K562 (cell line): ENCODE results near the gene ARL16. TPM values are rescaled to one million over a fixed set of nuclear protein-coding genes. Genes with fewer than 3 reads are reported as not detected.

Experiments used
- CBX2 ChIP-seq: fragments of 200-600 bp; sonication (generic); IDR thresholded peaks from one replicate; pipeline ENCODE4 v1.6.1; 2012; ENCODE audit warnings: mild to moderate bottlenecking, low read length, inconsistent platforms; ENCODE audit not compliant: insufficient read depth, poor library complexity, severe bottlenecking
- HMGXB4 ChIP-seq: sonication (generic); formaldehyde crosslinking; IDR thresholded peaks from 2 replicates; pipeline ENCODE4 v1.8.1; 2023; ENCODE audit warnings: mild to moderate bottlenecking, missing genetic modification reagents
- RERE ChIP-seq: sonication (generic); formaldehyde crosslinking; IDR thresholded peaks from 2 replicates; pipeline ENCODE4 v1.8.0; 2023; ENCODE audit warnings: missing genetic modification reagents, mild to moderate bottlenecking, borderline replicate concordance
- STAT6 ChIP-seq: sonication (generic); formaldehyde crosslinking; IDR thresholded peaks from 2 replicates; pipeline ENCODE4 v1.8.1; 2023; ENCODE audit warnings: mild to moderate bottlenecking, missing genetic modification reagents
- TBL1XR1 ChIP-seq, 2 experiments: IDR thresholded peaks; 2 replicates each; pipeline ENCODE4 v1.6.1; 2012; ENCODE audit warnings: improper control_type of control experiment in 2 of 2, low read length in 2 of 2, mild to moderate bottlenecking in 1 of 2
- THRA ChIP-seq: fragments of 450-650 bp; IDR thresholded peaks from 2 replicates; pipeline ENCODE4 v1.6.1; 2017; ENCODE audit warnings: mild to moderate bottlenecking, moderate library complexity
- ZNF175 ChIP-seq: fragments of 200-800 bp; sonication (Bioruptor generic); IDR thresholded peaks from 2 replicates; pipeline ENCODE4 v1.6.1; 2016; ENCODE audit warnings: low read depth, mild to moderate bottlenecking, missing genetic modification characterization, missing compliant biosample characterization
- ZNF316 ChIP-seq: fragments of 450-650 bp; IDR thresholded peaks from 2 replicates; pipeline ENCODE4 v1.6.1; 2016
- ZNF740 ChIP-seq, 3 experiments: fragments of 200-800 bp in 1 of 3; sonication (Bioruptor generic) in 1 of 3; sonication (generic) in 1 of 3; formaldehyde crosslinking in 1 of 3; IDR thresholded peaks; 2 replicates each; pipeline versions ENCODE4 v1.6.1 to v1.8.0; 2016 to 2022; ENCODE audit warnings: mild to moderate bottlenecking in 2 of 3, missing compliant biosample characterization in 2 of 3, missing genetic modification characterization in 2 of 3, missing genetic modification reagents in 1 of 3
- polyA plus RNA-seq, 8 experiments: library from polyadenylated mRNA; depleted of rRNA in 4 of 8; stranded (reverse) in 5 of 8; unstranded in 3 of 8; fragments of >200 nt; fragmentation: Nextera tagmentation in 2 of 8; fragmentation: Illumina TruSeq in 1 of 8; extraction: Ambion mirVana in 2 of 8; extraction: Trizol in 1 of 8; gene quantifications; 2 replicates each; pipeline versions ENCODE4 v1.2.1 to v1.2.3, GENCODE V29; 2011 to 2014; ENCODE audit warnings: inconsistent platforms in 1 of 8, missing spikeins in 1 of 8
- total RNA-seq, 7 experiments: library from RNA; depleted of rRNA in 6 of 7; stranded (reverse); fragments of >200 nt in 6 of 7; fragmentation: Illumina TruSeq in 2 of 7; extraction: Trizol in 2 of 7; gene quantifications; 2 replicates each; pipeline versions ENCODE4 v1.2.1 to v1.2.3, GENCODE V29; 2011 to 2021; ENCODE audit warnings: low replicate concordance in 1 of 7

ARL16 gene
- total and polyA plus RNA-seq, 9 of the 15 experiments (the other 6 are each of a cell fraction or from before 2014, with no cell fraction given) = 5.4 to 32.4 (median 22.6) TPM

GRCh38 chr17:81702934-81703746 is 19.5 kb upstream of the ARL16 start, which contains the start of gene MRPL12 (continued):
- no peak for TF ChIP-seq CBX2
- TF ChIP-seq THRA = no peak
- no peak for TF ChIP-seq STAT6
- TF ChIP-seq ZNF316 = no peak
- peak in 1 of 2 experiments; percentile 47; a peak in 1 of 4 replicates for TF ChIP-seq TBL1XR1 (IDR thresholded peaks at IDR 0.05; ENCODE audit: low read length in 2 of 2)
- TF ChIP-seq ZNF175 (CRISPR knock-in tag) = no peak
- 0 out of 2 replicates have a peak, but pooled peaks have one; percentile 86 for TF ChIP-seq RERE
- peak; percentile 91 for TF ChIP-seq HMGXB4 (CRISPR knock-in tag)
- no peak for TF ChIP-seq ZNF740 (CRISPR knock-in tag; IDR thresholded peaks at IDR 0.05)
- TF ChIP-seq ZNF740 (tag; IDR thresholded peaks at IDR 0.05) = no peak
